SIG-M5 treated with dmso at 0.1 percent for 504 hours (cell line): ENCODE data around the gene TOR3A.

Source experiments
- DNase-seq: peaks from one replicate; lab custom pipeline; 2025; ENCODE audit not compliant: unreplicated experiment; lab: John Stamatoyannopoulos, UW

TOR3A gene

GRCh38 chr1:179142889-179143299, 61.0 kb downstream of the TOR3A start:
- peak; percentile 23 for DNase-seq

DNA sequence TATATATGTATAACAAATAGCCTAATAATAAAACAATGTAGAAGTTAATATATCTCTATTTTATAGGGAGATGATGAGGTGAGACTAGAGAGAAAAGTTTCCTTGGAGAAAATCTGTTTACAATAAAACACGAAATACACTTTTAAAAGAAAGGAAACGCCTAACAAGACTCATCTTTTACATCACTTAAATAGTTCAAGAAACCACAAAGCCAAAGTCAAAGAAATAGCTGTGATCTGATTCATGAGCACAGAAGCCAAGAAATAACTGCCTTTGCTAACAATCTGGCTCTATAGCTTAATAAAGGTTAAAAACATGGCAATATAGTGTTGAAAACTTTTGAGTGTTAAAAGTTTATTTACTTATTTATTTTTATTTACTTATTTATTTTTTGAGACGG, 61.5 kb downstream of the TOR3A start:
- DNase-seq = peak; percentile 9

- DNase-seq = no peak
Measured at GRCh38 chr1:179144626-179145025, 62.8 kb downstream of the TOR3A start.

DNA sequence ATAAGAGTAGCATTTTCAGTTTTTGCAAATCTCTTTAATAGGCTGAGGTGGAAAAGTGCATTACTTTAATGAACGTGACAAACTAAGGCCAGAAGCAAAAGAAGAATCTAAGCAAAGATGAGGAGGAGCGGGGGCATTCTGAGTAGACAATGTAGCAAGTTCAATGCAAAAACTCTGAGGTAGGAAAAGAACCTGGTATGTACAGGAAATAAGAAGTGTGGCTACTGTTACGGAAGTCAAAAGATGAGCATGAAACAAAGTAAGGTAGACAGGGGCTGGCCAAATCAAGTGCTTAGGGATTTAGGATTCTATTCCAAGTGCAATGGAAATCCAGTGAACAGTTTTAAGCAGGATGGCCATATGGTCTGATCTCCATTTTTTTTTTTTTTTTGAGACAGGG, 63.7 kb downstream of the TOR3A start:
- DNase-seq = no peak
